K562 (cell line): ENCODE results near the gene PSMD13. TPM values are rescaled to one million over a fixed set of nuclear protein-coding genes. Genes with fewer than 3 reads are reported as not detected.
"Not testable (repeated sequence)": the region's sequence is repeated elsewhere in the genome, so short reads cannot be mapped to it uniquely, and the experiment has no call there.

ENCODE experiments used
- CXXC5 ChIP-seq: fragments of 250-450 bp; sonication (Bioruptor Pico); IDR thresholded peaks from 2 replicates; pipeline ENCODE4 v1.8.0; 2022; ENCODE audit warnings: inconsistent platforms, mild to moderate bottlenecking, moderate library complexity
- ETV6 ChIP-seq, 3 experiments: fragments of 150-350 bp in 1 of 3; sonication (generic) in 1 of 3; formaldehyde crosslinking in 1 of 3; IDR thresholded peaks; 2 replicates each; pipeline versions ENCODE4 v1.6.1 to v1.8.0; 2014 to 2022; ENCODE audit warnings: borderline replicate concordance in 2 of 3, low read depth in 2 of 3, antibody characterized with exemption in 1 of 3, low read length in 1 of 3, mild to moderate bottlenecking in 1 of 3, missing genetic modification reagents in 1 of 3
- FOXA3 ChIP-seq, 2 experiments: fragments of 450-650 bp in 1 of 2; sonication (generic) in 1 of 2; formaldehyde crosslinking; IDR thresholded peaks in 1 of 2; conservative IDR thresholded peaks in 1 of 2; 2 replicates each; pipeline versions ENCODE4 v1.4.0 to v1.8.0; 2020 to 2022; ENCODE audit warnings: mild to moderate bottlenecking in 2 of 2, missing genetic modification reagents in 1 of 2
- HDAC8 ChIP-seq: fragments of 450-650 bp; IDR thresholded peaks from 2 replicates; pipeline ENCODE4 v1.6.1; 2016; ENCODE audit warnings: mild to moderate bottlenecking, missing genetic modification characterization, moderate library complexity, missing compliant biosample characterization
- STAT5A ChIP-seq: IDR thresholded peaks from 2 replicates; pipeline ENCODE4 v1.6.1; 2012; ENCODE audit warnings: low read length, inconsistent platforms, borderline replicate concordance
- TEAD4 ChIP-seq, 2 experiments: sonication (generic) in 1 of 2; formaldehyde crosslinking in 1 of 2; IDR thresholded peaks; 2 replicates each; pipeline versions ENCODE4 v1.6.1 to v1.8.0; 2012 to 2022; ENCODE audit warnings: borderline replicate concordance in 1 of 2, inconsistent platforms in 1 of 2, low read length in 1 of 2, mild to moderate bottlenecking in 1 of 2, missing genetic modification reagents in 1 of 2
- ZNF766 ChIP-seq: fragments of 200-800 bp; sonication (Bioruptor generic); conservative IDR thresholded peaks from 2 replicates; pipeline ENCODE4 v1.6.1; 2016; ENCODE audit warnings: missing genetic modification characterization, missing compliant biosample characterization
- polyA plus RNA-seq, 8 experiments: library from polyadenylated mRNA; depleted of rRNA in 4 of 8; stranded (reverse) in 5 of 8; unstranded in 3 of 8; fragments of >200 nt; fragmentation: Nextera tagmentation in 2 of 8; fragmentation: Illumina TruSeq in 1 of 8; extraction: Ambion mirVana in 2 of 8; extraction: Trizol in 1 of 8; gene quantifications; 2 replicates each; pipeline versions ENCODE4 v1.2.1 to v1.2.3, GENCODE V29; 2011 to 2014; ENCODE audit warnings: inconsistent platforms in 1 of 8, missing spikeins in 1 of 8
- total RNA-seq, 7 experiments: library from RNA; depleted of rRNA in 6 of 7; stranded (reverse); fragments of >200 nt in 6 of 7; fragmentation: Illumina TruSeq in 2 of 7; extraction: Trizol in 2 of 7; gene quantifications; 2 replicates each; pipeline versions ENCODE4 v1.2.1 to v1.2.3, GENCODE V29; 2011 to 2021; ENCODE audit warnings: low replicate concordance in 1 of 7
- TF ChIP-seq, protein P1 (sequence below): sonication (generic); IDR thresholded peaks from 2 replicates; pipeline ENCODE4 v1.6.1; 2016
- TF ChIP-seq, protein P2 (sequence below): sonication (generic); formaldehyde crosslinking; IDR thresholded peaks from 2 replicates; pipeline ENCODE4 v1.8.1; 2023; ENCODE audit warnings: mild to moderate bottlenecking, missing genetic modification reagents
- TF ChIP-seq, protein P3 (sequence below), 2 experiments: fragments of 150-350 bp in 1 of 2; IDR thresholded peaks; 2 replicates each; pipeline ENCODE4 v1.6.1; 2012 to 2016; ENCODE audit warnings: low read depth in 2 of 2, low read length in 2 of 2, mild to moderate bottlenecking in 1 of 2, moderate library complexity in 1 of 2
- TF ChIP-seq, protein P4 (sequence below), 2 experiments: fragments of 250-450 bp in 1 of 2; fragments of 450-650 bp in 1 of 2; sonication (Bioruptor Pico) in 1 of 2; IDR thresholded peaks; 2 replicates each; pipeline versions ENCODE4 v1.6.1 to v1.8.0; 2016 to 2021; ENCODE audit warnings: mild to moderate bottlenecking in 2 of 2, moderate library complexity in 2 of 2, missing compliant biosample characterization in 1 of 2, missing genetic modification characterization in 1 of 2
- TF ChIP-seq, protein P5 (sequence below), 3 experiments: fragments of 200-800 bp in 1 of 3; fragments of 250-450 bp in 1 of 3; fragments of 450-650 bp in 1 of 3; sonication (Bioruptor Pico) in 1 of 3; sonication (Bioruptor generic) in 1 of 3; formaldehyde crosslinking in 1 of 3; IDR thresholded peaks; 2 replicates each; pipeline versions ENCODE4 v1.6.1 to v1.8.0; 2016 to 2022; ENCODE audit warnings: mild to moderate bottlenecking in 2 of 3, missing genetic modification characterization in 2 of 3, missing compliant biosample characterization in 1 of 3, moderate library complexity in 1 of 3

PSMD13 gene
- total and polyA plus RNA-seq, 9 of the 15 experiments (the other 6 are each of a cell fraction or from before 2014, with no cell fraction given), result 185 to 383 (median 267) TPM

DNA sequence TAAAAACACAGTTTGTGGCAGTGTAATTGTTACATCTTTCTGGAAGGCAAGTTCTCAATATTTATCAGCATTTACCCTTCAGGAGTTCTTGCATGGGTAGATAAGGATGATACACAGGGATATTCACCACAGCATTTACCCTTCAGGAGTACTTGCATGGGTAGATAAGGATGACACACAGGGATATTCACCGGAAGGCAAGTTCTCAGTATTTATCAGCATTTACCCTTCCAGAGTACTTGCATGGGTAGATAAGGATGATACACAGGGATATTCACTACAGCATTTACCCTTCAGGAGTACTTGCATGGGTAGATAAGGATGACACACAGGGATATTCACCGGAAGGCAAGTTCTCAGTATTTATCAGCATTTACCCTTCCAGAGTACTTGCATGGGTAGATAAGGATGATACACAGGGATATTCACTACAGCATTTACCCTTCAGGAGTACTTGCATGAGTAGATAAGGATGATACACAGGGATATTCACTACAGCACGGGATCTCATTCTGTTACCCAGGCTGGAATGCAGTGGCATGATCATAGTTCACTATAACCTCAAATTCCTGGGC, 16.0 kb upstream of the PSMD13 start (continued):
- peak; percentile 89 for TF ChIP-seq STAT5A
- TF ChIP-seq ETV6 (IDR thresholded peaks at IDR 0.05; ENCODE audit: borderline replicate concordance in 1 of 2, low read depth in 2 of 2, low read length in 1 of 2), result peak in 1 of 2 experiments; percentile 25; a peak in 1 of 4 replicates
- not testable (repeated sequence) for TF ChIP-seq ETV6, TEAD4 (CRISPR knock-in tag; IDR thresholded peaks at IDR 0.05; ENCODE audit: borderline replicate concordance)
- TF ChIP-seq HDAC8 (tag), result peak; percentile 68; the same call in 1 of the 2 replicates
- TF ChIP-seq, protein P1, sequence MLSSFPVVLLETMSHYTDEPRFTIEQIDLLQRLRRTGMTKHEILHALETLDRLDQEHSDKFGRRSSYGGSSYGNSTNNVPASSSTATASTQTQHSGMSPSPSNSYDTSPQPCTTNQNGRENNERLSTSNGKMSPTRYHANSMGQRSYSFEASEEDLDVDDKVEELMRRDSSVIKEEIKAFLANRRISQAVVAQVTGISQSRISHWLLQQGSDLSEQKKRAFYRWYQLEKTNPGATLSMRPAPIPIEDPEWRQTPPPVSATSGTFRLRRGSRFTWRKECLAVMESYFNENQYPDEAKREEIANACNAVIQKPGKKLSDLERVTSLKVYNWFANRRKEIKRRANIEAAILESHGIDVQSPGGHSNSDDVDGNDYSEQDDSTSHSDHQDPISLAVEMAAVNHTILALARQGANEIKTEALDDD, result peak; percentile 71
- TF ChIP-seq, protein P2, sequence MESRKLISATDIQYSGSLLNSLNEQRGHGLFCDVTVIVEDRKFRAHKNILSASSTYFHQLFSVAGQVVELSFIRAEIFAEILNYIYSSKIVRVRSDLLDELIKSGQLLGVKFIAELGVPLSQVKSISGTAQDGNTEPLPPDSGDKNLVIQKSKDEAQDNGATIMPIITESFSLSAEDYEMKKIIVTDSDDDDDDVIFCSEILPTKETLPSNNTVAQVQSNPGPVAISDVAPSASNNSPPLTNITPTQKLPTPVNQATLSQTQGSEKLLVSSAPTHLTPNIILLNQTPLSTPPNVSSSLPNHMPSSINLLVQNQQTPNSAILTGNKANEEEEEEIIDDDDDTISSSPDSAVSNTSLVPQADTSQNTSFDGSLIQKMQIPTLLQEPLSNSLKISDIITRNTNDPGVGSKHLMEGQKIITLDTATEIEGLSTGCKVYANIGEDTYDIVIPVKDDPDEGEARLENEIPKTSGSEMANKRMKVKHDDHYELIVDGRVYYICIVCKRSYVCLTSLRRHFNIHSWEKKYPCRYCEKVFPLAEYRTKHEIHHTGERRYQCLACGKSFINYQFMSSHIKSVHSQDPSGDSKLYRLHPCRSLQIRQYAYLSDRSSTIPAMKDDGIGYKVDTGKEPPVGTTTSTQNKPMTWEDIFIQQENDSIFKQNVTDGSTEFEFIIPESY (CRISPR knock-in tag), result 0 out of 2 replicates have a peak, but pooled peaks have one; percentile 10
- peak; percentile 99 for TF ChIP-seq ZNF766 (CRISPR knock-in tag)
- peak; percentile 90 for TF ChIP-seq CXXC5 (CRISPR knock-in tag)
- TF ChIP-seq, protein P3, sequence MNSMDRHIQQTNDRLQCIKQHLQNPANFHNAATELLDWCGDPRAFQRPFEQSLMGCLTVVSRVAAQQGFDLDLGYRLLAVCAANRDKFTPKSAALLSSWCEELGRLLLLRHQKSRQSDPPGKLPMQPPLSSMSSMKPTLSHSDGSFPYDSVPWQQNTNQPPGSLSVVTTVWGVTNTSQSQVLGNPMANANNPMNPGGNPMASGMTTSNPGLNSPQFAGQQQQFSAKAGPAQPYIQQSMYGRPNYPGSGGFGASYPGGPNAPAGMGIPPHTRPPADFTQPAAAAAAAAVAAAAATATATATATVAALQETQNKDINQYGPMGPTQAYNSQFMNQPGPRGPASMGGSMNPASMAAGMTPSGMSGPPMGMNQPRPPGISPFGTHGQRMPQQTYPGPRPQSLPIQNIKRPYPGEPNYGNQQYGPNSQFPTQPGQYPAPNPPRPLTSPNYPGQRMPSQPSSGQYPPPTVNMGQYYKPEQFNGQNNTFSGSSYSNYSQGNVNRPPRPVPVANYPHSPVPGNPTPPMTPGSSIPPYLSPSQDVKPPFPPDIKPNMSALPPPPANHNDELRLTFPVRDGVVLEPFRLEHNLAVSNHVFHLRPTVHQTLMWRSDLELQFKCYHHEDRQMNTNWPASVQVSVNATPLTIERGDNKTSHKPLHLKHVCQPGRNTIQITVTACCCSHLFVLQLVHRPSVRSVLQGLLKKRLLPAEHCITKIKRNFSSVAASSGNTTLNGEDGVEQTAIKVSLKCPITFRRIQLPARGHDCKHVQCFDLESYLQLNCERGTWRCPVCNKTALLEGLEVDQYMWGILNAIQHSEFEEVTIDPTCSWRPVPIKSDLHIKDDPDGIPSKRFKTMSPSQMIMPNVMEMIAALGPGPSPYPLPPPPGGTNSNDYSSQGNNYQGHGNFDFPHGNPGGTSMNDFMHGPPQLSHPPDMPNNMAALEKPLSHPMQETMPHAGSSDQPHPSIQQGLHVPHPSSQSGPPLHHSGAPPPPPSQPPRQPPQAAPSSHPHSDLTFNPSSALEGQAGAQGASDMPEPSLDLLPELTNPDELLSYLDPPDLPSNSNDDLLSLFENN (IDR thresholded peaks at IDR 0.05; ENCODE audit: low read depth in 2 of 2, low read length in 2 of 2), result peak in 1 of 2 experiments; percentile 86; a peak in 2 of 4 replicates
- TF ChIP-seq FOXA3 (CRISPR knock-in tag; conservative IDR thresholded peaks at IDR 0.05 in 1 of 2, IDR thresholded peaks at IDR 0.05 in 1 of 2), result 0 out of 4 replicates have a peak, but pooled peaks of 1 of the 2 experiments have one; percentile 48
- TF ChIP-seq TEAD4 (IDR thresholded peaks at IDR 0.05; ENCODE audit: low read length), result peak; percentile 93
- TF ChIP-seq, protein P4, sequence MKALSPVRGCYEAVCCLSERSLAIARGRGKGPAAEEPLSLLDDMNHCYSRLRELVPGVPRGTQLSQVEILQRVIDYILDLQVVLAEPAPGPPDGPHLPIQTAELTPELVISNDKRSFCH (CRISPR knock-in tag; IDR thresholded peaks at IDR 0.05), result not testable (repeated sequence)
- TF ChIP-seq, protein P4 (tag; IDR thresholded peaks at IDR 0.05), result peak; percentile 84
- TF ChIP-seq, protein P5, sequence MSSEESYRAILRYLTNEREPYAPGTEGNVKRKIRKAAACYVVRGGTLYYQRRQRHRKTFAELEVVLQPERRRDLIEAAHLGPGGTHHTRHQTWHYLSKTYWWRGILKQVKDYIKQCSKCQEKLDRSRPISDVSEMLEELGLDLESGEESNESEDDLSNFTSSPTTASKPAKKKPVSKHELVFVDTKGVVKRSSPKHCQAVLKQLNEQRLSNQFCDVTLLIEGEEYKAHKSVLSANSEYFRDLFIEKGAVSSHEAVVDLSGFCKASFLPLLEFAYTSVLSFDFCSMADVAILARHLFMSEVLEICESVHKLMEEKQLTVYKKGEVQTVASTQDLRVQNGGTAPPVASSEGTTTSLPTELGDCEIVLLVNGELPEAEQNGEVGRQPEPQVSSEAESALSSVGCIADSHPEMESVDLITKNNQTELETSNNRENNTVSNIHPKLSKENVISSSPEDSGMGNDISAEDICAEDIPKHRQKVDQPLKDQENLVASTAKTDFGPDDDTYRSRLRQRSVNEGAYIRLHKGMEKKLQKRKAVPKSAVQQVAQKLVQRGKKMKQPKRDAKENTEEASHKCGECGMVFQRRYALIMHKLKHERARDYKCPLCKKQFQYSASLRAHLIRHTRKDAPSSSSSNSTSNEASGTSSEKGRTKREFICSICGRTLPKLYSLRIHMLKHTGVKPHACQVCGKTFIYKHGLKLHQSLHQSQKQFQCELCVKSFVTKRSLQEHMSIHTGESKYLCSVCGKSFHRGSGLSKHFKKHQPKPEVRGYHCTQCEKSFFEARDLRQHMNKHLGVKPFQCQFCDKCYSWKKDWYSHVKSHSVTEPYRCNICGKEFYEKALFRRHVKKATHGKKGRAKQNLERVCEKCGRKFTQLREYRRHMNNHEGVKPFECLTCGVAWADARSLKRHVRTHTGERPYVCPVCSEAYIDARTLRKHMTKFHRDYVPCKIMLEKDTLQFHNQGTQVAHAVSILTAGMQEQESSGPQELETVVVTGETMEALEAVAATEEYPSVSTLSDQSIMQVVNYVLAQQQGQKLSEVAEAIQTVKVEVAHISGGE (CRISPR knock-in tag; IDR thresholded peaks at IDR 0.05), result peak in 1 of 3 experiments; percentile 95; a peak in 2 of 6 replicates
